Spleen (tissue), 11 donors: ENCODE results near the gene SNX9. TPM values are rescaled to one million over a fixed set of nuclear protein-coding genes. Genes with fewer than 3 reads are reported as not detected.

Experiments
- DNase-seq: peaks from one replicate; pipeline ENCODE4 v3.0.0-alpha.2; 2020
- H3K27ac ChIP-seq, 8 donors: fragments of 200-600 bp; sonication (generic) in 7 of 8; 1 replicate in 4 of 8; 2 replicates in 4 of 8; pipeline versions ENCODE4 v1.5.0 to v1.8.0; 2016 to 2021; ENCODE audit warnings: inconsistent platforms in 4 of 8, mild to moderate bottlenecking in 4 of 8, moderate library complexity in 1 of 8
- H3K27me3 ChIP-seq, 7 donors: fragments of 200-600 bp; sonication (generic) in 6 of 7; replicated peaks in 1 of 7; 1 replicate in 4 of 7; 2 replicates in 3 of 7; pipeline versions ENCODE4 v1.5.0 to v1.8.0; 2016 to 2021; ENCODE audit warnings: inconsistent platforms in 3 of 7, mild to moderate bottlenecking in 1 of 7
- H3K36me3 ChIP-seq, 6 donors: fragments of 200-600 bp; sonication (generic) in 5 of 6; 1 replicate in 4 of 6; 2 replicates in 2 of 6; pipeline versions ENCODE4 v1.5.0 to v1.8.0; 2016 to 2021; ENCODE audit warnings: inconsistent platforms in 2 of 6
- H3K4me1 ChIP-seq, 6 donors: fragments of 200-600 bp; sonication (generic) in 5 of 6; 1 replicate in 3 of 6; 2 replicates in 3 of 6; pipeline versions ENCODE4 v1.5.0 to v1.8.0; 2016 to 2021; ENCODE audit warnings: inconsistent platforms in 3 of 6
- H3K4me3 ChIP-seq, 8 donors: fragments of 200-600 bp; sonication (generic) in 7 of 8; 1 replicate in 4 of 8; 2 replicates in 4 of 8; pipeline versions ENCODE4 v1.5.0 to v1.8.0; 2016 to 2021; ENCODE audit warnings: inconsistent platforms in 4 of 8, mild to moderate bottlenecking in 4 of 8, moderate library complexity in 2 of 8
- H3K9me3 ChIP-seq, 8 donors: fragments of 200-600 bp; sonication (generic) in 7 of 8; 1 replicate in 4 of 8; 2 replicates in 4 of 8; pipeline versions ENCODE4 v1.5.0 to v1.8.0; 2016 to 2021; ENCODE audit warnings: inconsistent platforms in 4 of 8
- CTCF ChIP-seq, 11 experiments: fragments of 200-600 bp in 7 of 11; fragments of 450-650 bp in 4 of 11; sonication (generic) in 4 of 11; IDR thresholded peaks in 8 of 11; conservative IDR thresholded peaks in 3 of 11; 1 replicate in 7 of 11; 2 replicates in 4 of 11; pipeline versions ENCODE4 v1.4.0 to v1.8.0; 2016 to 2021; ENCODE audit warnings: antibody characterized with exemption in 11 of 11, inconsistent platforms in 4 of 11, mild to moderate bottlenecking in 1 of 11
- POLR2A ChIP-seq, 3 donors: fragments of 450-650 bp; IDR thresholded peaks; one replicate each; pipeline ENCODE4 v1.5.1; 2017; ENCODE audit warnings: antibody characterized with exemption in 3 of 3, mild to moderate bottlenecking in 1 of 3
- POLR2AphosphoS5 ChIP-seq, 3 donors: sonication (generic); formaldehyde crosslinking; IDR thresholded peaks; one replicate each; pipeline ENCODE4 v1.5.1; 2017; ENCODE audit warnings: antibody characterized with exemption in 3 of 3
- WGBS, 5 donors: extraction: QIAGEN DNeasy Blood & Tissue Kit in 3 of 5; methylation state at CpG; one replicate each; pipeline versions ENCODE4 v1.1.5 to v1.1.7; 2013 to 2018; 5-methylcytosine and 5-hydroxymethylcytosine counted together
- intact Hi-C: fragments of 100-400 bp; cut with DNase I; formaldehyde crosslinking; loops from one replicate; pipeline ENCODE4 v1.15.0; 2023; ENCODE audit warnings: low total_unique reads
- polyA plus RNA-seq, 3 donors: library from polyadenylated mRNA; stranded (reverse); fragments of 200-250 nt; gene quantifications; one replicate each; pipeline ENCODE4 v1.2.1, GENCODE V29; 2013
- total RNA-seq, 7 donors: library from RNA; depleted of rRNA in 3 of 7; stranded (reverse); fragments of >200 nt in 3 of 7; fragmentation: NEBNext Ultra II Directional in 4 of 7; extraction: Animal tissue kit (Norgen Biotek cat#: 25700) in 4 of 7; gene quantifications; one replicate each; pipeline versions ENCODE4 v1.1.0 to v1.2.1, GENCODE V29; 2016 to 2021
- donor health status: healthy with polysubstance abuse.
- donor health status: DM: no; HTN: no; CAD: no; lungs with moderate emphysema.
- donor health status: DM: no; HTN: no; CAD: no.
- donor health status: Bipolar disorder and iron deficiency.
- donor health status: healthy.
- donor health status: DM: no; HTN: no; CAD: no.
- donor health status: DM: yes; HTN: yes; CAD: no.

The SNX9 gene
- total and polyA plus RNA-seq, 10 donors, result 18.9 to 42.5 (median 31.8) TPM

GRCh38 chr6:157989541-157990289 is 166.7 kb downstream of the SNX9 start:
- TF ChIP-seq POLR2A (IDR thresholded peaks at IDR 0.05), result no peak
- no peak for TF ChIP-seq CTCF (IDR thresholded peaks at IDR 0.05 in 8 of 11, conservative IDR thresholded peaks at IDR 0.05 in 3 of 11)
- no peak for TF ChIP-seq POLR2AphosphoS5 (IDR thresholded peaks at IDR 0.05)
- no peaks in the 10 kb centered on the region for H3K36me3 ChIP-seq
- H3K4me3 ChIP-seq, result no peak overlapping the region
- H3K9me3 ChIP-seq, result no peaks in the 10 kb centered on the region
- peak; percentile 77 for DNase-seq
- intact Hi-C loops, result no loop called here
- WGBS, 5 donors, result 60 to 76% (median 65%) methylated on average over 16 to 22 of the region's 22 CpGs
- peak overlapping the region in 4 of 8 donors; percentile 7 to 44 (median 22) for H3K27ac ChIP-seq
- peaks cover 2 to 50% (median 20%) of the 10 kb centered on the region in 6 donors for H3K4me1 ChIP-seq
- no peaks in the 10 kb centered on the region for H3K27me3 ChIP-seq

- no peak for TF ChIP-seq POLR2AphosphoS5 (IDR thresholded peaks at IDR 0.05)
- TF ChIP-seq CTCF (IDR thresholded peaks at IDR 0.05 in 8 of 11, conservative IDR thresholded peaks at IDR 0.05 in 3 of 11), result no peak
- no peak for TF ChIP-seq POLR2A (IDR thresholded peaks at IDR 0.05)
- H3K9me3 ChIP-seq, result no peaks in the 10 kb centered on the region
- H3K4me1 ChIP-seq, result peaks cover 2 to 44% (median 16%) of the 10 kb centered on the region in 6 donors
- H3K27ac ChIP-seq, result peak overlapping the region in 5 of 8 donors; percentile 7 to 44 (median 25)
- peak overlapping the region in 3 of 8 donors; percentile 0 to 36 (median 15) for H3K4me3 ChIP-seq
- intact Hi-C loops, result no loop called here
- DNase-seq, result peak; percentile 74
- H3K27me3 ChIP-seq, result no peaks in the 10 kb centered on the region
- WGBS, 5 donors, result 41 to 57% (median 55%) methylated on average over 14 to 15 of the region's 15 CpGs
- no peaks in the 10 kb centered on the region for H3K36me3 ChIP-seq
These were observed 167.4 kb downstream of the SNX9 start for GRCh38 chr6:157990321-157991066.

GRCh38 chr6:157991067-157991432 is 168.0 kb downstream of the SNX9 start:
- no peak for TF ChIP-seq POLR2A (IDR thresholded peaks at IDR 0.05)
- no peak for TF ChIP-seq CTCF (IDR thresholded peaks at IDR 0.05 in 8 of 11, conservative IDR thresholded peaks at IDR 0.05 in 3 of 11)
- no peak for TF ChIP-seq POLR2AphosphoS5 (IDR thresholded peaks at IDR 0.05)
- Histone ChIP-seq H3K27me3 (no peaks in the 10 kb centered on the region), H3K27ac (peak overlapping the region in 4 of 8 donors; percentile 8 to 44 (median 30)), H3K4me3 (no peak overlapping the region), H3K36me3 (no peaks in the 10 kb centered on the region), H3K4me1 (peaks cover 2 to 40% (median 16%) of the 10 kb centered on the region in 6 donors), H3K9me3 (no peaks in the 10 kb centered on the region)
- 90 to 95% (median 94%) methylated on average over 11 of the region's 11 CpGs for WGBS, 5 donors
- DNase-seq, result peak; percentile 73
- intact Hi-C loops, result no loop called here

GRCh38 chr6:157993076-157993475 is 170.0 kb downstream of the SNX9 start:
- Histone ChIP-seq H3K9me3 (no peaks in the 10 kb centered on the region), H3K27ac (no peak overlapping the region), H3K36me3 (peaks cover 0 to 7% (median 0%) of the 10 kb centered on the region in 6 donors), H3K4me3 (no peak overlapping the region), H3K27me3 (no peaks in the 10 kb centered on the region), H3K4me1 (peaks cover 2 to 40% (median 16%) of the 10 kb centered on the region in 6 donors)
- intact Hi-C loops, result no loop called here
- DNase-seq, result no peak
- WGBS, 5 donors, result 75 to 93% (median 85%) methylated on average over 3 of the region's 3 CpGs
- TF ChIP-seq CTCF (IDR thresholded peaks at IDR 0.05 in 8 of 11, conservative IDR thresholded peaks at IDR 0.05 in 3 of 11), result no peak
- TF ChIP-seq POLR2AphosphoS5 (IDR thresholded peaks at IDR 0.05), result no peak
- no peak for TF ChIP-seq POLR2A (IDR thresholded peaks at IDR 0.05)
